HG03139 (cell line): ENCODE measurements around the gene ABCB9.

Experiments used
- ATAC-seq: cut with Tn5 transposase; IDR thresholded peaks from one replicate; pipeline ENCODE4 v1.9.1; 2021; ENCODE audit not compliant: unreplicated experiment

Gene ABCB9

DNA sequence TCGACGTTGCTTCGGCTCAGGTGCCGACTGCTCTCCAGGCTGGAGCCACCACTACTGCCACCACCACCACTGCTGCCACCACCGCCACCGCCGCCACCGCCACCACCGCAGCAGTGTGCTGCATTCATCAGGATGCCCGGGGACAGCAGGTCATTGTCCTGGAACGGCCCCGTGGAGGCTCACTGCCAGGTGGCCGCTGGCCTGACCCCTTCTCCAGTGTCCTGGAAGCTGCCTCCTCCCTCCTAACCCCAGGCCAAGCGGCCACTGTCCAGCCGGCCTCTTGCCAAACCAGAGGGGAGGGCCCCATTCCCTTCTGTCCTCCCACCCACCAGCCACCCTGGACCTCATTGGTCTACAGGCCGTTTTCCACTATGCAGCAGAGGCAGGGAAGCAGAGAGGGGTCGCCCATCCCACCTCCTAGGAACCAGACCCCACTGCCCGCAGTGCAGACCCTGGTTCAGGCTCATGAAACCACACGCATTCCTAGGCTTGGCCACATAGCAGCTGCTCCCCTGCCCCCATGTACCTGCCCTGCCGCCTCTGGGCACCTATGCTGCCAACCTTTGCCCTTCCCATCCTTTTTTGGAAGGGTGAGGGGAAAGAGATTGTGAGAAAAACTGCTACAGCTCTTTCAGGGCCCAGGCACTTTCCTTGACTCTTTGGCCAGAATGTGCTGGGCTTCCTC lies 29.4 kb upstream of the ABCB9 start:
- no peak for ATAC-seq

DNA sequence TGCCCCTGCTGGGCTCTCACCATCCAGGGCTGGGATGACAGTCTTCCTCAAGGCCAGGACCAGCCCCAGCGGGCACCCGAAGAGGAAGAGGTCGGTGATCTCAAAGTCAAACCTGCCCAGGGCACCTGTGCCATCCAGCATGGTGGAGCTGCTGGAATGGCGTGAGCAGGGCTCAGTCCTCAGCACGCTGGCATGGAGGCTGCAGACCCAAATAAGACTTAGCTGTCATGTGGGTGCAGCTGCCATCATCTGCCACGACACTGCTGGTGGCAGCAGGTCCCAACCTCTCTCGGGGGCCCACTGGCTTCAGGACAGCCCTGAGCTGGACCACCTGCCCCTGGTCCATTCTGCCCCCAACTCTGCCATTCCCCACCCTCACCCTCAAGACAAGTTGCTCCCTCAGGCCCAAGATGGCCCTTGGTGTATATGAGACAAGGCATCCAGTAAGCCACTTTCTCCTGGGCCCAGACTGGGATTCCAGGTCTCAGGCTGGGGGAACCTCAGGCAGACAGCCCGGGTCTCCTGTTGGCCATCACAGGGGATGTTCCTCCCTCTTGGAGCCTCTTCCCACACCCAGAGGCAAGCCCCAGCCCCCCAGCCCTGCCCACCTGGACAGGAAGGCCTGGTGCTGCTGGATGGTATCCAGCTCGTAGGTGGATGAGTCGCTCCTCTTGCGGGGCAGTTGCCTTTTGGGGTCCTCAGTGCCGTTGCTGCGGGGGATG lies 28.7 kb upstream of the ABCB9 start:
- ATAC-seq, result no peak

DNA sequence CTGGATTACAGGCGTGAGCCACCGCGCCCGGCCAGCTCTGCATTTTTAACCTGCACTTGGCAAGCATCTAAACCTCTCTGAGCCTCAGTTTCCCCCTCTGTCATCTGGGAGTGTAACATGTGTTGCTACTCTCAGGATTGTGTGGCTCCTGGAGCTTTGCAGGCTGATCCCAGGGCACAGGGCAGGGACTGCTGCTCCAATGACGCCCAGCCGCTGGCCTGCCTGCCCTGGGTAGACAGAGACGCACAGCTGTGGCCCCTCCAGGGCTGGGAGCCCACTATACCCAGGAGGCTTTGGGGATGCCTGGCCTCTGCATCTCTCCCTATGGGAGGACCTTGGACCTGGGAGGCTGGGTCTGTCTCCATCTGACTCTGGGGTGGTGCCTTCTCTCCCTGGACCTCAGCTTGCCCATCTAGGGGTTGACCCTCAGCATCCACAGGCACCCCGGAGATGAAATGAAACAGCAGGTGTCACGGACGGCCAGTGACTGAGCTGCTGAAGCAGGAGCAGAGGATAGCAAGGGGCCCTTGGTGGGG lies 27.9 kb upstream of the ABCB9 start:
- ATAC-seq, result no peak

DNA sequence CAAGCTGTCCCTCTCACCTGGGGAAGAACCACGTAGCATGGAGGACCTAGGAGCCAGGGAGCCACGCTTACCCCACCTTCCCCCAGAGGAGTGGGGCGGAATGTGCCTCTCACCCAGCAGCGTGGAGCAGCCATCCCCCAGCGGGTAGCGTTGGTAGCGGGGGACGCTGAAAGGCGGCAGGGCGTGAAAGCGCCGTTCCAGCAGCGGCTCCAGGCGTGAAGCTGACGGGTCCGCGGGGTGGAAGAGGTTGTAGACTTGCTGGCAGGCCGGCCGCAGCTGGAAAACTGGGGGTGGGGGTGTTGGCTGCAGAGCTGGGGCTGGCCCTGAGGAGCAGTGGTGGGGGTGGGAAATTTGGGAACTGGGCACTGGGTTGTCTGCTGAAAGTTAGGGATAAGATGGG lies 26.1 kb upstream of the ABCB9 start:
- ATAC-seq, result no peak

DNA sequence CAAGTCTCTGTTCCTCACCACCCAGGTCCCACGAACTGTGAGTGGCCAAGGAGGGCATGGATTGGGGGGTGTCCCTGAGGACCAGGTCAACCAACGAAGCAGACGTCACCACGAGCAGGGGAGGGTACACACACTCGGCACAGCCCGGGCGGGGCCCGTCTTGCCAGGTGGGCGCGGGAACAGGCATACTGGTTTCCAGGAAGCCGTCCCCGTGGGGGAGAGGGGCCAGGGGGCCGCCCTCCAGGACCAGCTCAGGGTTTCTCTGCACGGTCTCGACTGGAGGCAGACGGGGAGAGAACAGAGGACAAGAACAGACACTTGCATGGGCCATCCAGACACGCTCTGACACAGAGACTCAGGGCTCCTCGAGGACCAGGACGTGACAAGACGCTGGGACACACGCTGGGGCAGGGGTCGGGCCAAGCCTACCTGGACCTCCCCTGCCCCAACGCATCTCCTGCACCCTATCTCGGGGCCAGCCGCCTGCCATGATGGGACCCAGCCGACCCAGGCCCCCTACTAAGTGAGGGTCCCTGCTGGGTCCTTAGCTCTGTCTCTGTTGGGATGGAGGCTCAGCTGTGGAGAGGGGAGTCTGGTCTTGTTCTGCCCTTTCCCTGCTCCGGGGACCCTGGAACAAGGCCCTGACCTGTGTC lies 25.5 kb upstream of the ABCB9 start:
- no peak for ATAC-seq

DNA sequence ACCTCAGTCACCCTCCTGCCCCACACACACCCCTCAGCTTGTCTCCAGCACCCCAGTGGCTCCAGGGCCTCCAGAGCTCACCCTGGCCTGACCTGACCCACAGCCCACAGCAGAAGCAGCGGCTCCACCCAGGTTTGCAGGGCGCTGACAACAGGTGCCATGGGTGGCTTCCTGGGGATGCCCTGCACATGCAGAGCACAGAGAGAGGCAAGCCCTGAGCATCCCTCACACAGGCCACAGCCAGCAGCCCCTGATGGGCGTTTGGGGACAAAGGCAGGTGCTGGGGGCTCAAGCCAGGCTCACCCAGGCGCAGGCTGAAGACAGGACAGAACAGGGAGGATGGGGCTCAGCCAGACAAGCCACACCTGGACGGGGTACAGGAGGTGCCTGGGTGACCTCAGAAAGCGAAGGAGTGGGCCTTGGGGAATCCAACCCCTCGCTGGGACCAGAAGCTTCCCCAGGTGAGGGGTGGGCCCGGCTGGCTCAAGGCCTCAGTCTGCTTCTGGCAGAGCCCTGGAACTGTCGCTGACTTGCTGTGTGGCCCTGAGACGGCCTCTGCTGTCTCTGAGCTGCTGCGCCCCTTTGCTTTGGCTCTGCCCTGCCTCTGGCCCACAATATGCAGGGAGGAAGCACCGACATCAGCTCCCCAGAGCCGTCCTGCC lies 24.8 kb upstream of the ABCB9 start:
- ATAC-seq, result no peak

DNA sequence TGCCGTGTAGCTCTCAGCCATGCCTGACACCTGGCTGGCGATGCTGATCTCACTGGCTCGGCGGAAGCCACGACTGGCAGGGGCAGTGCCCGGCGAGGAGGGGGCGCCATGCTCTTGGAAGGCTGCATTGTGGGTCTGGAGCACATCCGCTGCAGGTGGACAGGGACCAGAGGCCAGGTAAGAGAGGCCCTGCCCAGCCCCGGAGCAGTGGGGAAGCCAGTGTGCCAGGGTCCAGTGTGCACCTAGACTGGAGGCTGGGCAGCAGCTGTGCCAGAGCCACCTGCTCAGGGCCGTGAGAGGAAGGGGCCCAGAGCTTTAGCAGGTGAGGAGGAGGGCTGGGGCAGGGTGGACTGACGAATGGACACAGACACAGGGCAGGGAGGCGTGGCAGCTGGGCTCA lies 24.3 kb upstream of the ABCB9 start:
- no peak for ATAC-seq

DNA sequence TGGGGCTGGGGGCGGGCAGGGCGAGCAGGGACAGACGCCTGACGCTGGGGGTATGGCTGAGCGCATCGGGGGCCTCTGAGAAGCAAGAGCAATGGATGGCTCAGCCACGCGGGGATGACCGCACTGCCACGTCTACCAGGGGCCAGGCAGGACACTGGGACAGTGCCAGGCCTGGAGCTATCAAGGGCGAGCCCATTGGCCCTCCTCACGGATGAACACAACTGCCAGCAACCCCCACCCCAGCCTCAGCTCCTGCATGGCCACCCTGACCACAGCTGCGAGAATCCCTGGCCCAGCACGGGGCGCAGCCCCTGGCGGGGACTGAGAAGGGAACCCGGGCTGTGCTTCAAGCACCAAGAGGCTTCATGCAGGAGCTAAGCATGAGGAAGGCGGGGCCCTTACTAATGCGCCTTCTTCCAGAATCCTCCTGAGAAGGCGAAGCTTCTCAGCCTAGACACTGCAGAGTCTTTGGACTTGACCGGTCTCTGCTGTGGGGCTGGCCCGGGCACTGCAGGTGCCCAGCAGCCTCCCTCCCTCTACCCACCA lies 23.7 kb upstream of the ABCB9 start:
- ATAC-seq, result no peak

DNA sequence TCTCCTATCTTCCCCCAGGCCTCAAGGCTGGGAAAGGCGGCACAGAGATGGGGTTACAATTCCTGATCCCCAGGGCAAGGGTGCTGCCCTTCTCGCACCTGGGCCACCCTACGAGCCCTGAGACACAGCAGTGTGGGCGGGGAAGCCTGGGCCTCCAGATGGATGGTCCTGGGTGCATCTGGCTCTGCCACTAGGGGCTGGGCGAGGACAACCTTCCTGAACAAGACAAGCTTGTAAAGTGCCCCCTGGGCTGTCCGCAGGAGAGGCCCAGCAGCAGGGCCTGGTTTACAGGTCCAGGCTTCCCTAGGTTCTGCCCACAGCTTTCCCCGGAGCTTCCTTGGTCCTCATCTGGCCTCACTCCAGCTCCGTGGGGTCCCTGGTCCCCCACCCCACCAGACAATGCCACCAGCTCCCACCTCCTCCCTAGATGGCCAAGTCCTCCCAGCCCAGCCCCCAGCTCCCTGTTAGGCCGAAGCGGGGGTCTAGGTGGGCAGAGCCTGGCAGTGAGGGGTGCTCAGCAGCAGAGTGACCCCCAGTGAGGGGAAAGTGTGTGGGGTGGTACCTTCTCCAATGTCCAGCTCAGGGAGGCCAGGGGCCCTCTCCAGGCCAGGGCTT lies 23.1 kb upstream of the ABCB9 start:
- no peak for ATAC-seq

GRCh38 chr12:122988612-122989212 lies 22.4 kb upstream of the ABCB9 start:
- ATAC-seq, result no peak

DNA sequence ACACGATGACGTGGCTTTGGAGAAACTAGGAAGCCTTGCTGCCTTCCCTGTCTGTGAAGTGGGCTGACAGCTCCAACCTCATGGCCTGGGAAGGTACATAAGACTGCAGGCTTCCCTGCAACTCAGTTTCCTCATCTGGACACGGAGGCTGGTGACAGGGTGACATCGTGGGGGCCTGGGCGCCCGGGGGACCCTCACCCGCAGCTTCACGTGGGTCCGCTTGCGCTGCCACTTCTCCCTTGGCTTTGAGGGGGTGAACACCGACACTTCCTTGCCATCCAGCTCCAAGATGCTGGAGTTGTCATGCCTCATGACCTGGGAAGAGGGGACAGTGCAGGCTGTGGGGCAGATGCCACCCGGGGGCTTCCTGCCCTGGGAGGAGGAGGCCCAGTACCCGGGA lies 21.8 kb upstream of the ABCB9 start:
- no peak for ATAC-seq

- no peak for ATAC-seq
Measured at GRCh38 chr12:122987086-122987951, 21.1 kb upstream of the ABCB9 start.

GRCh38 chr12:122986258-122986871 lies 20.1 kb upstream of the ABCB9 start:
- no peak for ATAC-seq

- ATAC-seq, result no peak
Measured at GRCh38 chr12:122985338-122986257, 19.3 kb upstream of the ABCB9 start.

DNA sequence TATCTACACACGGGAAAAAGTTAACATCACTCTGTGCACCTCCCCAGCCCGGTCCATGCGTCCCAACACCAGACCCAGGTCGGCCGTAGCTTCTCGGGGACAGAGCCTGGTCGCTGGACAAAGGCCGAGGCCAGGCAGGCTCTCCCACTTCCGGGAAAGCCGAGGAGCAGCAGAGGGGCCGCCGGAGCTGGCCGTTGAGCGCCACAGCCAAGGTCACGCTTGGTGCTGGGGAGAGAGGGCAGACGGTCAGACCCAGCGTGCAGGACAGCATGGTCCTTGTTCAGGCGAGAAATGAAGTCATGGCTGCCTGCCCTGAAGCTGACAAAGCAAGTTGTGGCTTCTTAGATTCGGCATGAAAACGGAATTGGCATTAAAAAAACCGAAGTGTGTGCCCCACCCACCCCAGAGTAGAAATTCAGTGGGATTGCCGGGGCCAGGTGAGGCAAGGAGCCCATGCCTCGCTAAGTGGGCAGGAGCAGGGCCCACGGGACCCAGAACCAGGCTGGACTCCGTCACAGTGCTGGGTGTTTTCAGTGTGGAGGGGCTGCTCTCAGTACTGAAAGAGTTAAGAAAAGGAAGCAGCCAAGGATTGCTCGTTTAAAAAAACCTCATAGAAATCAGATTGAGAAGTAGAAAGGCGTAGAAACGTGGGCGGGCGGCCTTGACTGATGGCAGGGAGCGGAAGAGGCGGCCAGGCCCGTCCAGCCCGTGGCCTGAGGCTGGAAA lies 18.5 kb upstream of the ABCB9 start:
- ATAC-seq, result no peak

GRCh38 chr12:122983789-122984515 lies 17.7 kb upstream of the ABCB9 start:
- ATAC-seq, result no peak
